GM20431 (cell line): ENCODE measurements around the gene CDC16.
"Not testable (repeated sequence)": the region's sequence is repeated elsewhere in the genome, so short reads cannot be mapped to it uniquely, and the experiment has no call there.

Experiments
- in situ Hi-C: fragments of 300-500 bp; cut with MseI, MboI; formaldehyde crosslinking; loops from one replicate; pipeline ENCODE4 v1.15.0; 2020; ENCODE audit warnings: low sequenced_read_pairs; ENCODE audit not compliant: unreplicated experiment

The CDC16 gene

GRCh38 chr13:114226699-114227323 lies 7.9 kb upstream of the CDC16 start:
- in situ Hi-C loops, result no loop called here

- in situ Hi-C loops, result no loop called here
Observed at GRCh38 chr13:114227528-114227927, 7.2 kb upstream of the CDC16 start.

- in situ Hi-C loops, result no loop called here
Observed at GRCh38 chr13:114228176-114228575, 6.5 kb upstream of the CDC16 start.

- in situ Hi-C loops, result no loop called here
Observed at GRCh38 chr13:114229506-114229905, 5.2 kb upstream of the CDC16 start.

- in situ Hi-C loops, result no loop called here
Observed at GRCh38 chr13:114230117-114230516, 4.6 kb upstream of the CDC16 start.

GRCh38 chr13:114230575-114230974 lies 4.1 kb upstream of the CDC16 start:
- in situ Hi-C loops, result no loop called here

- in situ Hi-C loops, result no loop called here
Observed at GRCh38 chr13:114231886-114232285, 2.8 kb upstream of the CDC16 start.

GRCh38 chr13:114234266-114234644 lies 442 bp upstream of the CDC16 start:
- in situ Hi-C loops, result no loop called here

GRCh38 chr13:114235697-114236096 lies 1.0 kb downstream of the CDC16 start:
- in situ Hi-C loops, result no loop called here

GRCh38 chr13:114236227-114236626 lies 1.5 kb downstream of the CDC16 start:
- in situ Hi-C loops, result no loop called here

- in situ Hi-C loops, result no loop called here
Observed at GRCh38 chr13:114237415-114238112, 2.9 kb downstream of the CDC16 start.

GRCh38 chr13:114241918-114242317 lies 7.2 kb downstream of the CDC16 start:
- in situ Hi-C loops, result no loop called here

GRCh38 chr13:114243971-114244370 lies 9.3 kb downstream of the CDC16 start:
- in situ Hi-C loops, result no loop called here

GRCh38 chr13:114244637-114245036 lies 9.9 kb downstream of the CDC16 start:
- in situ Hi-C loops, result no loop called here

GRCh38 chr13:114248011-114248410 lies 13.3 kb downstream of the CDC16 start:
- in situ Hi-C loops, result no loop called here

GRCh38 chr13:114249077-114249476 lies 14.4 kb downstream of the CDC16 start:
- in situ Hi-C loops, result no loop called here

GRCh38 chr13:114251639-114252440 lies 17.1 kb downstream of the CDC16 start:
- in situ Hi-C loops, result not testable (repeated sequence)

- in situ Hi-C loops, result no loop called here
Observed at GRCh38 chr13:114256547-114256946, 21.9 kb downstream of the CDC16 start.

GRCh38 chr13:114257014-114257413 lies 22.3 kb downstream of the CDC16 start:
- in situ Hi-C loops, result no loop called here

GRCh38 chr13:114258589-114258988 lies 23.9 kb downstream of the CDC16 start:
- in situ Hi-C loops, result no loop called here

- in situ Hi-C loops, result no loop called here
Observed at GRCh38 chr13:114259374-114259773, 24.7 kb downstream of the CDC16 start.
